HEK293 (cell line): ENCODE data around the gene AHRR.

ENCODE experiments used
- CTCF ChIA-PET: fragments of 350-600 bp; formaldehyde crosslinking; extraction: SDS; loops from one replicate; lab custom pipeline; 2021; ENCODE audit warnings: antibody characterized with exemption; lab: Yijun Ruan, JAX
- POLR2A ChIA-PET: fragments of 300-600 bp; formaldehyde crosslinking; extraction: SDS; loops from one replicate; lab custom pipeline; 2020; ENCODE audit warnings: antibody characterized with exemption, inconsistent platforms; lab: Yijun Ruan, JAX
- H3K27ac ChIP-seq: fragments of 200-500 bp; sonication (Bioruptor generic); 2 replicates; pipeline ENCODE4 v1.5.1; 2014; ENCODE audit warnings: low read depth, low read length, control low read depth, inconsistent platforms; ENCODE audit errors: extremely low read depth
- H3K36me3 ChIP-seq, 2 experiments: fragments of 200-500 bp in 1 of 2; sonication (Bioruptor generic) in 1 of 2; 1 replicate in 1 of 2; 2 replicates in 1 of 2; pipeline ENCODE4 v1.5.1; 2014 to 2017; ENCODE audit warnings: inconsistent platforms in 2 of 2, low read length in 2 of 2; ENCODE audit not compliant: control insufficient read depth in 2 of 2, insufficient read depth in 1 of 2
- H3K4me1 ChIP-seq: fragments of 200-500 bp; sonication (Bioruptor generic); 2 replicates; pipeline ENCODE4 v1.5.1; 2014; ENCODE audit warnings: mild to moderate bottlenecking, low read length, inconsistent platforms; ENCODE audit not compliant: control insufficient read depth, insufficient read depth
- H3K4me3 ChIP-seq: 2 replicates; pipeline ENCODE4 v1.5.1; 2011; ENCODE audit warnings: low read depth, mild to moderate bottlenecking, control low read depth, low read length, moderate library complexity
- H3K9me3 ChIP-seq: fragments of 200-500 bp; sonication (Bioruptor generic); 2 replicates; pipeline ENCODE4 v1.5.1; 2014; ENCODE audit warnings: low read depth, low read length, inconsistent platforms; ENCODE audit not compliant: control insufficient read depth, insufficient read depth
- GLI4 ChIP-seq: fragments of 450-650 bp; formaldehyde crosslinking; IDR thresholded peaks from 2 replicates; pipeline ENCODE4 v1.5.1; 2016; ENCODE audit warnings: missing biosample characterization, missing genetic modification characterization
- INSM2 ChIP-seq: fragments of 450-650 bp; formaldehyde crosslinking; IDR thresholded peaks from 2 replicates; pipeline ENCODE4 v1.5.1; 2016; ENCODE audit warnings: missing biosample characterization, missing genetic modification characterization
- OSR2 ChIP-seq: fragments of 450-650 bp; formaldehyde crosslinking; IDR thresholded peaks from 2 replicates; pipeline ENCODE4 v1.5.1; 2016; ENCODE audit warnings: missing biosample characterization, missing genetic modification characterization
- PRDM2 ChIP-seq: fragments of 450-650 bp; formaldehyde crosslinking; IDR thresholded peaks from 2 replicates; pipeline ENCODE4 v1.5.1; 2016; ENCODE audit warnings: missing biosample characterization, missing genetic modification characterization, borderline replicate concordance
- SP2 ChIP-seq: fragments of 450-650 bp; formaldehyde crosslinking; IDR thresholded peaks from 2 replicates; pipeline ENCODE4 v1.5.1; 2016; ENCODE audit warnings: missing biosample characterization, missing genetic modification characterization
- WT1 ChIP-seq: fragments of 450-650 bp; formaldehyde crosslinking; IDR thresholded peaks from 2 replicates; pipeline ENCODE4 v1.5.1; 2016; ENCODE audit warnings: missing biosample characterization, missing genetic modification characterization
- ZBTB10 ChIP-seq: fragments of 450-650 bp; formaldehyde crosslinking; IDR thresholded peaks from 2 replicates; pipeline ENCODE4 v1.5.1; 2016; ENCODE audit warnings: missing biosample characterization, missing genetic modification characterization
- ZBTB17 ChIP-seq: fragments of 450-650 bp; formaldehyde crosslinking; IDR thresholded peaks from 2 replicates; pipeline ENCODE4 v1.5.1; 2016; ENCODE audit warnings: missing biosample characterization, missing genetic modification characterization
- ZBTB48 ChIP-seq: fragments of 450-650 bp; formaldehyde crosslinking; IDR thresholded peaks from 2 replicates; pipeline ENCODE4 v1.5.1; 2016; ENCODE audit warnings: missing biosample characterization, missing genetic modification characterization
- ZBTB6 ChIP-seq: fragments of 450-650 bp; formaldehyde crosslinking; IDR thresholded peaks from 2 replicates; pipeline ENCODE4 v1.5.1; 2017; ENCODE audit warnings: missing biosample characterization, missing genetic modification characterization
- ZBTB7A ChIP-seq: fragments of 450-650 bp; formaldehyde crosslinking; IDR thresholded peaks from 2 replicates; pipeline ENCODE4 v1.5.1; 2016; ENCODE audit warnings: low read depth, missing biosample characterization, missing genetic modification characterization
- ZFP69B ChIP-seq: fragments of 450-650 bp; formaldehyde crosslinking; IDR thresholded peaks from 2 replicates; pipeline ENCODE4 v1.5.1; 2016; ENCODE audit warnings: missing biosample characterization, missing genetic modification characterization
- ZIC2 ChIP-seq: fragments of 450-650 bp; formaldehyde crosslinking; IDR thresholded peaks from 2 replicates; pipeline ENCODE4 v1.5.1; 2016; ENCODE audit warnings: missing biosample characterization, missing genetic modification characterization
- ZNF132 ChIP-seq: fragments of 450-650 bp; formaldehyde crosslinking; IDR thresholded peaks from 2 replicates; pipeline ENCODE4 v1.5.1; 2017; ENCODE audit warnings: missing biosample characterization, missing genetic modification characterization, borderline replicate concordance
- ZNF138 ChIP-seq: fragments of 450-650 bp; formaldehyde crosslinking; IDR thresholded peaks from 2 replicates; pipeline ENCODE4 v1.5.1; 2016; ENCODE audit warnings: missing biosample characterization, missing genetic modification characterization, borderline replicate concordance
- ZNF157 ChIP-seq: fragments of 450-650 bp; formaldehyde crosslinking; IDR thresholded peaks from 2 replicates; pipeline ENCODE4 v1.5.1; 2016; ENCODE audit warnings: missing biosample characterization, missing genetic modification characterization
- ZNF169 ChIP-seq: fragments of 450-650 bp; formaldehyde crosslinking; IDR thresholded peaks from 2 replicates; pipeline ENCODE4 v1.5.1; 2016; ENCODE audit warnings: missing biosample characterization, missing genetic modification characterization
- ZNF223 ChIP-seq: fragments of 450-650 bp; formaldehyde crosslinking; IDR thresholded peaks from 2 replicates; pipeline ENCODE4 v1.5.1; 2016; ENCODE audit warnings: missing biosample characterization, missing genetic modification characterization
- ZNF311 ChIP-seq: fragments of 450-650 bp; formaldehyde crosslinking; IDR thresholded peaks from 2 replicates; pipeline ENCODE4 v1.5.1; 2017; ENCODE audit warnings: missing biosample characterization, missing genetic modification characterization, borderline replicate concordance
- ZNF335 ChIP-seq: fragments of 450-650 bp; formaldehyde crosslinking; conservative IDR thresholded peaks from 2 replicates; pipeline ENCODE4 v1.5.1; 2016; ENCODE audit warnings: missing biosample characterization, missing genetic modification characterization
- ZNF561 ChIP-seq: fragments of 450-650 bp; IDR thresholded peaks from 2 replicates; pipeline ENCODE4 v1.5.1; 2018; ENCODE audit warnings: missing biosample characterization, missing genetic modification characterization, borderline replicate concordance
- ZSCAN16 ChIP-seq: fragments of 450-650 bp; formaldehyde crosslinking; IDR thresholded peaks from 2 replicates; pipeline ENCODE4 v1.5.1; 2016; ENCODE audit warnings: missing biosample characterization, missing genetic modification characterization
- TF ChIP-seq, protein P1 (sequence below): fragments of 450-650 bp; IDR thresholded peaks from 2 replicates; pipeline ENCODE4 v1.5.1; 2018; ENCODE audit warnings: missing biosample characterization, mild to moderate bottlenecking, missing genetic modification characterization

Gene AHRR

GRCh38 chr5:392431-392988 lies 71.0 kb downstream of the AHRR start (continued):
- TF ChIP-seq ZNF311 (tag by site-specific recombination) = no peak
- TF ChIP-seq OSR2 (tag by site-specific recombination) = no peak
- TF ChIP-seq ZBTB7A (tag by site-specific recombination) = no peak
- no peak for TF ChIP-seq ZBTB10 (tag by site-specific recombination)
- 0 out of 2 replicates have a peak, but pooled peaks have one; percentile 59 for TF ChIP-seq ZFP69B (tag by site-specific recombination)
- TF ChIP-seq ZNF335 = peak; percentile 62
- TF ChIP-seq INSM2 (tag by site-specific recombination) = no peak
- no peak for TF ChIP-seq PRDM2
- no peak for TF ChIP-seq ZBTB17 (tag by site-specific recombination)
- no peak for TF ChIP-seq ZNF169 (tag by site-specific recombination)
- peak; percentile 44; the same call in 1 of the 2 replicates for TF ChIP-seq ZBTB48 (tag by site-specific recombination)
- no peak for TF ChIP-seq ZNF138 (tag by site-specific recombination)
- no peak for TF ChIP-seq ZNF157 (tag by site-specific recombination)
- TF ChIP-seq, all 188 proteins: peak for 3

GRCh38 chr5:393846-394275 lies 72.3 kb downstream of the AHRR start:
- CTCF ChIA-PET = no interaction called here
- POLR2A ChIA-PET = no interaction called here
- H3K4me1 ChIP-seq = peaks cover 2% of the 10 kb centered on the region; the same call in 1 of the 2 replicates
- peak; percentile 50; the same call in 1 of the 2 replicates for TF ChIP-seq ZNF335
- TF ChIP-seq ZBTB6 (tag by site-specific recombination) = 0 out of 2 replicates have a peak, but pooled peaks have one; percentile 19
- peak; percentile 63 for TF ChIP-seq ZIC2
- peak; percentile 11; the same call in 1 of the 2 replicates for TF ChIP-seq WT1 (tag by site-specific recombination)
- TF ChIP-seq ZNF223 (tag by site-specific recombination) = no peak
- TF ChIP-seq ZNF132 (tag by site-specific recombination) = no peak
- no peak for TF ChIP-seq ZNF561 (tag by site-specific recombination)
- no peak for TF ChIP-seq GLI4 (tag by site-specific recombination)
- TF ChIP-seq, protein P1, sequence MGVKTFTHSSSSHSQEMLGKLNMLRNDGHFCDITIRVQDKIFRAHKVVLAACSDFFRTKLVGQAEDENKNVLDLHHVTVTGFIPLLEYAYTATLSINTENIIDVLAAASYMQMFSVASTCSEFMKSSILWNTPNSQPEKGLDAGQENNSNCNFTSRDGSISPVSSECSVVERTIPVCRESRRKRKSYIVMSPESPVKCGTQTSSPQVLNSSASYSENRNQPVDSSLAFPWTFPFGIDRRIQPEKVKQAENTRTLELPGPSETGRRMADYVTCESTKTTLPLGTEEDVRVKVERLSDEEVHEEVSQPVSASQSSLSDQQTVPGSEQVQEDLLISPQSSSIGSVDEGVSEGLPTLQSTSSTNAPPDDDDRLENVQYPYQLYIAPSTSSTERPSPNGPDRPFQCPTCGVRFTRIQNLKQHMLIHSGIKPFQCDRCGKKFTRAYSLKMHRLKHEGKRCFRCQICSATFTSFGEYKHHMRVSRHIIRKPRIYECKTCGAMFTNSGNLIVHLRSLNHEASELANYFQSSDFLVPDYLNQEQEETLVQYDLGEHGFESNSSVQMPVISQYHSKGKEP (tag by site-specific recombination) = no peak
- no peak for TF ChIP-seq ZSCAN16 (tag by site-specific recombination)
- TF ChIP-seq SP2 (tag by site-specific recombination) = 0 out of 2 replicates have a peak, but pooled peaks have one; percentile 1
- no peaks in the 10 kb centered on the region for H3K36me3 ChIP-seq
- H3K9me3 ChIP-seq = no peaks in the 10 kb centered on the region
- no peak overlapping the region for H3K4me3 ChIP-seq
- H3K27ac ChIP-seq = no peak overlapping the region
